Subcutaneous abdominal adipose tissue (tissue), 5 donors: ENCODE data around the gene LRRC59.
A peak's percentile ranks its signal among the peaks of the same experiment; 100 is the strongest.
"Not testable (repeated sequence)": the region's sequence is repeated elsewhere in the genome, so short reads cannot be mapped to it uniquely, and the experiment has no call there.

Experiments used
- H3K27ac ChIP-seq: one replicate; pipeline ENCODE4 v1.7.0; 2013; ENCODE audit warnings: low read depth, mild to moderate bottlenecking, inconsistent platforms, low read length, moderate library complexity
- H3K27me3 ChIP-seq, 5 donors: one replicate each; pipeline ENCODE4 v1.7.0; 2013; ENCODE audit warnings: low read length in 5 of 5, inconsistent platforms in 1 of 5; ENCODE audit not compliant: control insufficient read depth in 5 of 5, insufficient read depth in 4 of 5
- H3K36me3 ChIP-seq, 5 donors: one replicate each; pipeline ENCODE4 v1.7.0; 2013; ENCODE audit warnings: low read length in 5 of 5; ENCODE audit not compliant: control insufficient read depth in 5 of 5, insufficient read depth in 5 of 5
- H3K4me1 ChIP-seq, 5 donors: one replicate each; pipeline ENCODE4 v1.7.0; 2013; ENCODE audit warnings: low read length in 5 of 5, mild to moderate bottlenecking in 3 of 5, moderate library complexity in 1 of 5; ENCODE audit not compliant: control insufficient read depth in 5 of 5, insufficient read depth in 5 of 5
- H3K4me3 ChIP-seq, 5 donors: one replicate each; pipeline ENCODE4 v1.7.0; 2013; ENCODE audit warnings: low read length in 5 of 5, low read depth in 1 of 5
- H3K9ac ChIP-seq, 5 donors: one replicate each; pipeline ENCODE4 v1.7.0; 2013; ENCODE audit warnings: low read length in 5 of 5, mild to moderate bottlenecking in 4 of 5, moderate library complexity in 3 of 5
- H3K9me3 ChIP-seq, 5 donors: one replicate each; pipeline ENCODE4 v1.7.0; 2013; ENCODE audit warnings: low read length in 5 of 5; ENCODE audit not compliant: control insufficient read depth in 5 of 5
- donor health status: healthy.
- donor health status: healthy.
- donor health status: healthy.
- donor health status: healthy.
- donor health status: healthy.

The LRRC59 gene

GRCh38 chr17:50407921-50408320 lies 10.6 kb upstream of the LRRC59 start:
- Histone ChIP-seq H3K9me3 (no peaks in the 10 kb centered on the region), H3K4me3 (no peak overlapping the region), H3K36me3 (no peaks in the 10 kb centered on the region), H3K27ac (no peak overlapping the region), H3K4me1 (peaks cover 0 to 5% (median 0%) of the 10 kb centered on the region in 5 donors), H3K9ac (no peak overlapping the region), H3K27me3 (no peaks in the 10 kb centered on the region)

GRCh38 chr17:50406578-50406977 lies 9.3 kb upstream of the LRRC59 start:
- Histone ChIP-seq H3K9ac (no peak overlapping the region), H3K36me3 (no peaks in the 10 kb centered on the region), H3K27ac (no peak overlapping the region), H3K4me1 (peaks cover 0 to 5% (median 0%) of the 10 kb centered on the region in 5 donors), H3K27me3 (no peaks in the 10 kb centered on the region), H3K4me3 (no peak overlapping the region), H3K9me3 (no peaks in the 10 kb centered on the region)

- not testable (repeated sequence) for H3K27me3 ChIP-seq, H3K36me3 ChIP-seq, H3K9me3 ChIP-seq, H3K27ac ChIP-seq, H3K9ac ChIP-seq, H3K4me1 ChIP-seq, H3K4me3 ChIP-seq
These were observed 8.0 kb upstream of the LRRC59 start for GRCh38 chr17:50405351-50405750.

- not testable (repeated sequence) for H3K27ac ChIP-seq, H3K27me3 ChIP-seq, H3K9me3 ChIP-seq, H3K9ac ChIP-seq, H3K36me3 ChIP-seq, H3K4me3 ChIP-seq
- peaks cover 9 to 30% (median 27%) of the 10 kb centered on the region in 5 donors for H3K4me1 ChIP-seq
These were observed 2.3 kb upstream of the LRRC59 start for GRCh38 chr17:50399591-50399990.

GRCh38 chr17:50398672-50399071 lies 1.3 kb upstream of the LRRC59 start:
- H3K9me3 ChIP-seq, H3K27ac ChIP-seq, H3K4me3 ChIP-seq, H3K9ac ChIP-seq, H3K27me3 ChIP-seq: not testable (repeated sequence)
- peaks cover 9 to 30% (median 27%) of the 10 kb centered on the region in 5 donors for H3K4me1 ChIP-seq
- H3K36me3 ChIP-seq, result peaks cover 6 to 14% (median 12%) of the 10 kb centered on the region in 5 donors

- no peak overlapping the region for H3K27ac ChIP-seq
- no peaks in the 10 kb centered on the region for H3K27me3 ChIP-seq
- H3K36me3 ChIP-seq, result peaks cover 14 to 22% (median 20%) of the 10 kb centered on the region in 5 donors
- H3K9ac ChIP-seq, result peak overlapping the region in 2 of 5 donors; percentile 99
- peaks cover 9 to 30% (median 27%) of the 10 kb centered on the region in 5 donors for H3K4me1 ChIP-seq
- no peaks in the 10 kb centered on the region for H3K9me3 ChIP-seq
- peak overlapping the region; percentile 64 to 96 (median 93) for H3K4me3 ChIP-seq
These were observed 579 bp upstream of the LRRC59 start for GRCh38 chr17:50397919-50398285.

- Histone ChIP-seq H3K9me3 (no peaks in the 10 kb centered on the region), H3K9ac (peak overlapping the region; percentile 93 to 100 (median 99)), H3K4me3 (peak overlapping the region; percentile 92 to 96 (median 93)), H3K4me1 (peaks cover 9 to 30% (median 27%) of the 10 kb centered on the region in 5 donors), H3K36me3 (peaks cover 16 to 36% (median 34%) of the 10 kb centered on the region in 5 donors), H3K27ac (peak overlapping the region; percentile 89), H3K27me3 (no peaks in the 10 kb centered on the region)
These were observed 837 bp downstream of the LRRC59 start for GRCh38 chr17:50396261-50397110.

GRCh38 chr17:50394711-50395110 lies 2.6 kb downstream of the LRRC59 start:
- Histone ChIP-seq H3K27me3 (no peaks in the 10 kb centered on the region), H3K27ac (no peak overlapping the region), H3K9ac (peak overlapping the region in 1 of 5 donors; percentile 9), H3K9me3 (no peaks in the 10 kb centered on the region), H3K4me3 (no peak overlapping the region), H3K4me1 (peaks cover 9 to 30% (median 27%) of the 10 kb centered on the region in 5 donors), H3K36me3 (peaks cover 28 to 53% (median 50%) of the 10 kb centered on the region in 5 donors)

- Histone ChIP-seq H3K4me1 (peaks cover 9 to 30% (median 27%) of the 10 kb centered on the region in 5 donors), H3K4me3 (no peak overlapping the region), H3K9ac (no peak overlapping the region), H3K36me3 (peaks cover 33 to 63% (median 59%) of the 10 kb centered on the region in 5 donors), H3K27me3 (no peaks in the 10 kb centered on the region), H3K9me3 (no peaks in the 10 kb centered on the region), H3K27ac (no peak overlapping the region)
These were observed 3.6 kb downstream of the LRRC59 start for GRCh38 chr17:50393700-50394099.

GRCh38 chr17:50392621-50393020 lies 4.7 kb downstream of the LRRC59 start:
- no peak overlapping the region for H3K27ac ChIP-seq
- H3K9me3 ChIP-seq, result no peaks in the 10 kb centered on the region
- no peak overlapping the region for H3K9ac ChIP-seq
- no peak overlapping the region for H3K4me3 ChIP-seq
- no peaks in the 10 kb centered on the region for H3K27me3 ChIP-seq
- H3K4me1 ChIP-seq, result peaks cover 9 to 27% (median 23%) of the 10 kb centered on the region in 5 donors
- H3K36me3 ChIP-seq, result peaks cover 35 to 74% (median 70%) of the 10 kb centered on the region in 5 donors
